ENCODE data around the gene FBRS.
A peak's percentile ranks its signal among the peaks of the same experiment; 100 is the strongest.
"Not testable (repeated sequence)": the region's sequence is repeated elsewhere in the genome, so short reads cannot be mapped to it uniquely, and the experiment has no call there.

FBRS gene

GRCh38 chr16:30623536-30624283 lies 34.5 kb upstream of the FBRS start:
- Histone ChIP-seq H3K36me3 (ENCODE audit: insufficient read depth, low read length) (no peaks in the 10 kb centered on the region), H3K27me3 (ENCODE audit: insufficient read depth, low read length) (peaks cover 4% of the 10 kb centered on the region; the same call in 1 of the 2 replicates), H3K9me3 (ENCODE audit: insufficient read depth, low read depth, low read length) (no peaks in the 10 kb centered on the region), H3K27ac (ENCODE audit: low read depth, low read length) (no peak overlapping the region), H3K4me1 (ENCODE audit: insufficient read depth, low read length) (no peaks in the 10 kb centered on the region), H3K9ac (ENCODE audit: low read depth, low read length) (no peak overlapping the region), H3K4me3 (ENCODE audit: low read length) (no peak overlapping the region)
- WGBS: 91% methylated on average over 11 of the region's 11 CpGs

GRCh38 chr16:30626236-30626635 lies 32.0 kb upstream of the FBRS start:
- H3K27me3 ChIP-seq (ENCODE audit: insufficient read depth, low read length): peaks cover 2% of the 10 kb centered on the region; the same call in 1 of the 2 replicates
- H3K9ac ChIP-seq (ENCODE audit: low read depth, low read length): no peak overlapping the region
- no peaks in the 10 kb centered on the region for H3K4me1 ChIP-seq (ENCODE audit: insufficient read depth, low read length)
- no peaks in the 10 kb centered on the region for H3K36me3 ChIP-seq (ENCODE audit: insufficient read depth, low read length)
- no peak overlapping the region for H3K27ac ChIP-seq (ENCODE audit: low read depth, low read length)
- H3K4me3 ChIP-seq (ENCODE audit: low read length): no peak overlapping the region
- H3K9me3 ChIP-seq (ENCODE audit: insufficient read depth, low read depth, low read length): no peaks in the 10 kb centered on the region
- 96% methylated on average over 9 of the region's 9 CpGs for WGBS

- Histone ChIP-seq H3K4me3 (ENCODE audit: low read length) (no peak overlapping the region), H3K9ac (ENCODE audit: low read depth, low read length) (no peak overlapping the region)
- WGBS: 59% methylated on average over 18 of the region's 18 CpGs
These were observed 29.3 kb upstream of the FBRS start for GRCh38 chr16:30628628-30629540.

GRCh38 chr16:30632454-30632853 lies 25.8 kb upstream of the FBRS start:
- not testable (repeated sequence) for H3K4me1 ChIP-seq (ENCODE audit: insufficient read depth, low read length); H3K27me3 ChIP-seq (ENCODE audit: insufficient read depth, low read length); H3K27ac ChIP-seq (ENCODE audit: low read depth, low read length); H3K9ac ChIP-seq (ENCODE audit: low read depth, low read length); H3K4me3 ChIP-seq (ENCODE audit: low read length); H3K9me3 ChIP-seq (ENCODE audit: insufficient read depth, low read depth, low read length); H3K36me3 ChIP-seq (ENCODE audit: insufficient read depth, low read length)
- 92% methylated on average over 5 of the region's 7 CpGs for WGBS

More at GRCh38 chr16:30628628-30629540, 29.3 kb upstream of the FBRS start:
- H3K9me3 ChIP-seq (ENCODE audit: insufficient read depth, low read depth, low read length): no peaks in the 10 kb centered on the region
- no peaks in the 10 kb centered on the region for H3K4me1 ChIP-seq (ENCODE audit: insufficient read depth, low read length)
- H3K36me3 ChIP-seq (ENCODE audit: insufficient read depth, low read length): no peaks in the 10 kb centered on the region
- H3K27me3 ChIP-seq (ENCODE audit: insufficient read depth, low read length): no peaks in the 10 kb centered on the region
- H3K27ac ChIP-seq (ENCODE audit: low read depth, low read length): no peak overlapping the region

GRCh38 chr16:30633526-30633925 lies 24.7 kb upstream of the FBRS start:
- H3K9me3 ChIP-seq (ENCODE audit: insufficient read depth, low read depth, low read length): no peaks in the 10 kb centered on the region
- 0 out of 2 replicates have a peak, but pooled peaks cover 3% of the 10 kb centered on the region for H3K4me1 ChIP-seq (ENCODE audit: insufficient read depth, low read length)
- peak overlapping the region; percentile 86 for H3K4me3 ChIP-seq (ENCODE audit: low read length)
- 82% methylated on average over 14 of the region's 17 CpGs for WGBS
- no peaks in the 10 kb centered on the region for H3K27me3 ChIP-seq (ENCODE audit: insufficient read depth, low read length)
- no peaks in the 10 kb centered on the region; the same call in 1 of the 2 replicates for H3K36me3 ChIP-seq (ENCODE audit: insufficient read depth, low read length)
- H3K9ac ChIP-seq (ENCODE audit: low read depth, low read length): peak overlapping the region; percentile 54
- peak overlapping the region; percentile 65; the same call in 1 of the 2 replicates for H3K27ac ChIP-seq (ENCODE audit: low read depth, low read length)

- H3K36me3 ChIP-seq (ENCODE audit: insufficient read depth, low read length): no peaks in the 10 kb centered on the region; the same call in 1 of the 2 replicates
- H3K27me3 ChIP-seq (ENCODE audit: insufficient read depth, low read length): peaks cover 6% of the 10 kb centered on the region; the same call in 1 of the 2 replicates
- 0 out of 2 replicates have a peak, but pooled peaks cover 3% of the 10 kb centered on the region for H3K4me1 ChIP-seq (ENCODE audit: insufficient read depth, low read length)
- H3K9ac ChIP-seq (ENCODE audit: low read depth, low read length): no peak overlapping the region
- H3K27ac ChIP-seq (ENCODE audit: low read depth, low read length): no peak overlapping the region
- H3K4me3 ChIP-seq (ENCODE audit: low read length): no peak overlapping the region
- 93% methylated on average over 7 of the region's 7 CpGs for WGBS
- H3K9me3 ChIP-seq (ENCODE audit: insufficient read depth, low read depth, low read length): no peaks in the 10 kb centered on the region
These were observed 21.6 kb upstream of the FBRS start for GRCh38 chr16:30636599-30636998.

GRCh38 chr16:30637139-30637538 lies 21.1 kb upstream of the FBRS start:
- H3K9ac ChIP-seq (ENCODE audit: low read depth, low read length); H3K9me3 ChIP-seq (ENCODE audit: insufficient read depth, low read depth, low read length); H3K4me1 ChIP-seq (ENCODE audit: insufficient read depth, low read length); H3K36me3 ChIP-seq (ENCODE audit: insufficient read depth, low read length); H3K4me3 ChIP-seq (ENCODE audit: low read length); H3K27ac ChIP-seq (ENCODE audit: low read depth, low read length); H3K27me3 ChIP-seq (ENCODE audit: insufficient read depth, low read length): not testable (repeated sequence)
- WGBS: 91% methylated on average over 10 of the region's 10 CpGs

GRCh38 chr16:30637944-30638343 lies 20.3 kb upstream of the FBRS start:
- H3K9ac ChIP-seq (ENCODE audit: low read depth, low read length): no peak overlapping the region
- no peak overlapping the region for H3K4me3 ChIP-seq (ENCODE audit: low read length)
- no peak overlapping the region for H3K27ac ChIP-seq (ENCODE audit: low read depth, low read length)
- 0 out of 2 replicates have a peak, but pooled peaks cover 3% of the 10 kb centered on the region for H3K4me1 ChIP-seq (ENCODE audit: insufficient read depth, low read length)
- WGBS: no CpG with 5 or more reads among the region's 1 CpG
- H3K36me3 ChIP-seq (ENCODE audit: insufficient read depth, low read length): no peaks in the 10 kb centered on the region; the same call in 1 of the 2 replicates
- H3K9me3 ChIP-seq (ENCODE audit: insufficient read depth, low read depth, low read length): no peaks in the 10 kb centered on the region
- H3K27me3 ChIP-seq (ENCODE audit: insufficient read depth, low read length): peaks cover 8% of the 10 kb centered on the region; the same call in 1 of the 2 replicates

- 95% methylated on average over 3 of the region's 3 CpGs for WGBS
- no peaks in the 10 kb centered on the region; the same call in 1 of the 2 replicates for H3K36me3 ChIP-seq (ENCODE audit: insufficient read depth, low read length)
- H3K27me3 ChIP-seq (ENCODE audit: insufficient read depth, low read length): peaks cover 25% of the 10 kb centered on the region
- no peaks in the 10 kb centered on the region for H3K9me3 ChIP-seq (ENCODE audit: insufficient read depth, low read depth, low read length)
- no peak overlapping the region for H3K4me3 ChIP-seq (ENCODE audit: low read length)
- no peak overlapping the region for H3K9ac ChIP-seq (ENCODE audit: low read depth, low read length)
- H3K27ac ChIP-seq (ENCODE audit: low read depth, low read length): no peak overlapping the region
- H3K4me1 ChIP-seq (ENCODE audit: insufficient read depth, low read length): no peaks in the 10 kb centered on the region
These were observed 16.8 kb upstream of the FBRS start for GRCh38 chr16:30641378-30641982.

- Histone ChIP-seq H3K4me1 (ENCODE audit: insufficient read depth, low read length) (no peaks in the 10 kb centered on the region), H3K4me3 (ENCODE audit: low read length) (no peak overlapping the region), H3K36me3 (ENCODE audit: insufficient read depth, low read length) (no peaks in the 10 kb centered on the region), H3K27ac (ENCODE audit: low read depth, low read length) (no peak overlapping the region), H3K27me3 (ENCODE audit: insufficient read depth, low read length) (peaks cover 31% of the 10 kb centered on the region), H3K9ac (ENCODE audit: low read depth, low read length) (no peak overlapping the region), H3K9me3 (ENCODE audit: insufficient read depth, low read depth, low read length) (no peaks in the 10 kb centered on the region)
- WGBS: 67% methylated on average over 4 of the region's 4 CpGs
These were observed 13.8 kb upstream of the FBRS start for GRCh38 chr16:30644334-30644830.

All from HUES64 (cell line).